Suprapubic skin (tissue), 4 donors: ENCODE measurements around the gene COG7.
"Not testable (repeated sequence)": the region's sequence is repeated elsewhere in the genome, so short reads cannot be mapped to it uniquely, and the experiment has no call there.

Source experiments
- CTCF ChIP-seq, 2 donors: fragments of 200-600 bp in 1 of 2; fragments of 450-650 bp in 1 of 2; sonication (generic) in 1 of 2; IDR thresholded peaks; one replicate each; pipeline ENCODE4 v1.5.1; 2016 to 2019; ENCODE audit warnings: antibody characterized with exemption in 2 of 2, mild to moderate bottlenecking in 1 of 2, moderate library complexity in 1 of 2
- POLR2A ChIP-seq, 2 donors: fragments of 450-650 bp; IDR thresholded peaks; one replicate each; pipeline ENCODE4 v1.6.1; 2017; ENCODE audit warnings: antibody characterized with exemption in 2 of 2, mild to moderate bottlenecking in 2 of 2, moderate library complexity in 2 of 2
- POLR2AphosphoS5 ChIP-seq, 3 donors: sonication (generic); formaldehyde crosslinking; IDR thresholded peaks; one replicate each; pipeline ENCODE4 v1.6.1; 2017; ENCODE audit warnings: antibody characterized with exemption in 3 of 3

- TF ChIP-seq CTCF, POLR2A, POLR2AphosphoS5 (IDR thresholded peaks at IDR 0.05): not testable (repeated sequence)
Measured at GRCh38 chr16:23366341-23366740, 86.6 kb downstream of the COG7 start.
